ENCODE results near the gene RAB36.

The RAB36 gene

DNA sequence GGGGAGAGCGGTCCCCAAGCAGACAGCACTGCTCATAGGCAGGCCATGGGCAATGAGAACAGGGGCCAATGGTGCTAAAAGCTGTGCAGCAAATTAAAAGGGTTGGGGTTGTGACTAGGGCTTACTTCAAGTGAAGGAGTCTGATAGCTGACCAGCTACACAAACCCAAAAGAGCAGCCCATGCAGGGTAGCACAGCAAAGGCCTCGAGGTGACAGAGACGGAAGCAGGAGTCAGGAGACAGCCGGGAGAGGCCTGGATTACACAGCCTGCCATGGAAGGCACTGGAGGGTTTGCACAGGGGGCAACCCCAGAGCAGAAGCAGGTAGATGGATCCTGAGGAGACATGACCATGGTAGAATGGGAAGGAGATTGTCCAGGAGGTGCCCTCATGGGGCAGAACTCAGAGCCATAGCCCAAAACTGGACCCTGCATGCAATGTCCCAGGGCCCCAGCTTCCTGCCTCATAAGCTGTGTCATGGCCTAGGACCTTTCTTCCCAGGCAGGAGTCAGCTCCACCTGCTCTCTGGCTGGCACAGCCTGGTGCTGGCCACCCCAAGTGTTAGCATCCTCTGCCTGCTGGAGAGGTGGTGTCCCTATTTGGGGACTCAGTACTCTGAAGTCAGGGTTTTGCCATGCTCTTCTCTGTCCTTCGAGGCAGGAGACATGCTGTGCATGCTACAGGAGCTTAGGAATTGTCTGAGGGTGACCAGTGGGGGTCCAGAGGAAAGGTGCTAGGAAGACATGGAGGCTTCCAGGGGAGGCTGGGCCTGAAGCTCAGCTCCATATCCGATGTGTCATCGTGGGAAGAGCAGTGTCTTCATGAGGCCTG, 36.8 kb upstream of the RAB36 start:
- DNase-seq (ENCODE audit: low read depth) = no peak

DNA sequence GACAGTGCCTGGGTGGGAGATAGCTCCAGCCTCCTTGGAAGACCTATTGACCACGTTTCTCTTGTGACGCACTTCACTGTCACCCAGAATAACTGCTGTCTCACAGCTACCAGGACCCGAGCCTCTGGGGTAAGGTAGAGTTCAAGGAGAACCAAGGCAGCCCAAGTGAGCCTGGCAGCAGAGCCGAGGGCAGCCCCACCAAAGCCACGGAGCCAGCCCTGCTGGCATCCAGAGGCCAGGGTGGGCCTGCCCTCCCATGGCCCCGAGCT, 36.3 kb upstream of the RAB36 start:
- DNase-seq (ENCODE audit: low read depth) = no peak

DNA sequence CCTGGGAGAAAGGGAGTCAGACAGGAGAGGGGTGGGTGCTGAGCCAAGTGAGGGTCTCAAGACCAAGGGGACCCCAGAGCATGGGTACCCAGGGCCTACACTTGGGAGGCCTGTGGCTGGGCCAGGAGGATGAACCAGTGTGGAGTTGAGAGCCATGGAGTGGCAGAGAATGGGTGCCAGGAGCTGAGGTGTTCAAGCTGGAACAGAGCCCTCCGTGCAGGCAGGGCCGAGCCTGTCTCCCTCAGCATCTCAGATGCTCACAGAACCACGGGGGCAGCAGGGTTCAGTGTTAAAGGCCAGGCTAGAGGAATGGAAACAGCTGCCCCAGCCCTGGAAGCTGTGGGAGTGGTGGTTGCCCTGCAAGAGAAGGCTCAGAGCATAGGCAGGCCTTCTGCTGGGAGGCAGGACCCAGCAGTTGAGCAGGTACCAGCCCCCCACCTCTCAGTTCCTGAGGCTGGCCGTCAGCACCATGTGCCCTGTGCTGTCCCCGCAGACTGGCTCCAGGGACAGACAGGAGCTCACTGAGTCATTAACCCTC, 35.8 kb upstream of the RAB36 start:
- DNase-seq (ENCODE audit: low read depth) = no peak

DNA sequence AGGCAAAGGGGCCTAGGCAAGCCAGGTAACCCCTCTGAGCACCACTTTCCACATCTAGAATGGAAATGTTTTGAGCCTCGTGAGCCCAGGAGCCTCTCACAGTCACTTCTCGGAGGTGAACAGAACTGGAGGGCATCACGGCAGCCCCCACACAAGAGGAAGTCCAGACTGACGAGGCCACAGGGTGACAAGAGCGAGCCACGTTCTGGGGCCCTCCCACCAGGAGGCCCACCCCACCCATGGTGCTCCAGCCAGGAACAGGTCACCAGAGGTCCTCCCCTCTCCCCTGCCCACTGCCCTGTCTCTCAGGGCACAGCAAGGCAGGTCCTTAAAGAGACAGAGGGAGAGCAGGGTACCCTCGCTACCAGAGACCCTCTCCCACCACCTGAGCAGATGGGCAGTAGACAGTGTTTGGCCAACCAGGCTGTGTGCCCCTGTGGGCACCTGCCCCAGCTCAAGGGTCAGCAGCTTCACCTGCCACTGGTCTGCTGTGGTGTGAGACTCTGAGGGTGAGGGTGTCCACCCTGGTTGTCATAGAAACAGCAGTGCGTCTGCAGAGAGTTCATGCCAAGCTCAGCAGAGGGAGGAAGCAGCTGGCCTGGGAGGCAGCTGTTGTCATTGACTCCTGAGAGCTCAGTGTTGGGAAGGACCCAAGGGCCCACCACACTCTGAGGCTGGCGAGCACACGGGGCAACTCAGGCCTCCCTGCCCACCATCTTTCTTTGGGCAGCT, 34.9 kb upstream of the RAB36 start:
- DNase-seq (ENCODE audit: low read depth) = no peak

DNA sequence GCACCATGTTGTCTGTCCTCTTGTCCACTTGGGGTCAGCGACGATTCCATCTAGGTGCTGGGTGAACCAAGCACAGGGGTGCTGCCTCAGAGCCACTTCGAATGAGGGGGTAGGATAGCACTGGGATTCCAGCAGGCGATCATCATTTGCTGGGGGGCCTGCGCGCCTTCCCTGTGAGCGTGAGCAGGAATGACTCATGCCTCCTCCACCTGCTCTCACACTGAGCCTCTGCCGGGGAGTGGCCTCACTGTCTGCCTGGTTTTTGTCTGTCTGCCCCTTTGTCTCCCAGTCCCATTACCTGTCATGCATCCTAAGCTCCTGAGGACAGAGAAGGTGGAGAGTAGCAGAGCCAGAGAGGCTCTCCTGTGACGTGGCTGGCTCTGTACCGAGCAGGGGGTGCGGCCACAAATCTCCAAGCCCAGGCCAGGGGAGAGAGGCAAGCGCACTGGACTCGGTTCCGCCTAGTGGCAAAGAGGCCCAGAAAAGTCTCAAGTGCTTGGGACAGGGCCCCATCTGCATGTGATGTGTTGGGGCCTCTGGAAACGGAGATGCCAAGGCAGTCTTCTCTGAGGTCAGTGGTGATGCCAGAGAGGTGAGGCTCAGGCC, 34.3 kb upstream of the RAB36 start:
- no peak for DNase-seq (ENCODE audit: low read depth)

DNA sequence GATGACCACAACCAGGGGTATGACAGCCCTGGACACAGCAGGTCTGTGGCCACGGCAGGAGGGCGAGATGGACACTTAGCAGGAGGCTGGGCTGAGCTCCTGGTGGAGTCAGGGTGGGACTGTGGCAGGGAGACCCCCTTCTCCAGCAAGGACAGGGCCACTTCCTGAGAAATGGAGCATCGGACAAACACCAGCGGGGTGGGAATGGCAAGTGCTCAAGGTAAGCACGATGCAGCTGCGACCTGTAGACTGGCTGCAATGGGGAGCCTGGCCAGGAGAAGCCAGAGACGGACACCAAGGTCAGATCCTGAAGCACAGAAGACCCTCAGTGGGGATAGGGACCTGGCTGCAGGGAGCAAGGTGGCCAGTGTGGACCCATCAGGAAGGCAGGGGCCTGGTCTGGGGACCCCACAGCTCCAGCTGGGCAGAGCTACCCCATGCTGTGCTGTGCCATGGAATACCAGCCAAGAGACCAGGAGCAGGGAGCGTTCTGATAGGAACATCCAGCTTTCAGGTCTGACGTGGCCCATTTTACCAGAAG, 32.7 kb upstream of the RAB36 start:
- no peak for DNase-seq (ENCODE audit: low read depth)

DNA sequence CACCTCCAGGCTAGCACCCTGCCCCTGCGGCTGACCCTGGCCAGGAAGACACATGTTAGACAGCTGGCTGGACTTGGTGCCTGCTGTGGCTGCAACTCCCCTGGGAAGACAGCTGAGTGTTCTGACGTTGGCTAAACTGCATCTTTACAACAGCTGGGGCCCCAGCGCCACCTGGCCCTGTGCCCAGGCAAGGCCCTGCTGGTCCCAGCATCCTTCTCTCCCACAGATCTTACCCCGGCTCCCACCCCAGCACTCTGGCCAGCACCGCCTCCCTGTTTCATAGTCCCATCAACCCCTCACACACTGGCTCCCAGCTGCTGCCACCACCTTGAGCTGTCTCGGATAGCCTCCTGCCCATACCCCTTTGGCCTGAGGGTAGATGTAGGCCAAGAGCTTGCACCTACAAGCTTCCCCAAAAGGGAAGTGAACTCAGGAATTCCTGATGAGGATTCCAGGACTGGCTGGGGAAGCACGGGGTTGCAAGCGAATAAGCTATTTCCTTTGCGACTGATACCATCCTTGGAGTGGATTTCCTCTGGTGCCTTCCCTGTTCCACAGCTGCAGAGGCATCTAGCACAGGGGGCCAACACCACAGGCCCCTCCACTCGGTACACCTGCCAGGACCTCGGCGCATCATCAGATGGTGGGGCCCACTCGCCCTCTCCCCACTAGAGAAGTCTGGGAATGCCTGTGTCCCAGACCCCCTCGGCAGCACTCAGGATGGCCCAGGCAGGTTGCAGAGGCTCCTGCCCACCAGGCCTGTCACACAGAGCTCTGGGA, 32.0 kb upstream of the RAB36 start:
- DNase-seq (ENCODE audit: low read depth) = peak; percentile 42

DNA sequence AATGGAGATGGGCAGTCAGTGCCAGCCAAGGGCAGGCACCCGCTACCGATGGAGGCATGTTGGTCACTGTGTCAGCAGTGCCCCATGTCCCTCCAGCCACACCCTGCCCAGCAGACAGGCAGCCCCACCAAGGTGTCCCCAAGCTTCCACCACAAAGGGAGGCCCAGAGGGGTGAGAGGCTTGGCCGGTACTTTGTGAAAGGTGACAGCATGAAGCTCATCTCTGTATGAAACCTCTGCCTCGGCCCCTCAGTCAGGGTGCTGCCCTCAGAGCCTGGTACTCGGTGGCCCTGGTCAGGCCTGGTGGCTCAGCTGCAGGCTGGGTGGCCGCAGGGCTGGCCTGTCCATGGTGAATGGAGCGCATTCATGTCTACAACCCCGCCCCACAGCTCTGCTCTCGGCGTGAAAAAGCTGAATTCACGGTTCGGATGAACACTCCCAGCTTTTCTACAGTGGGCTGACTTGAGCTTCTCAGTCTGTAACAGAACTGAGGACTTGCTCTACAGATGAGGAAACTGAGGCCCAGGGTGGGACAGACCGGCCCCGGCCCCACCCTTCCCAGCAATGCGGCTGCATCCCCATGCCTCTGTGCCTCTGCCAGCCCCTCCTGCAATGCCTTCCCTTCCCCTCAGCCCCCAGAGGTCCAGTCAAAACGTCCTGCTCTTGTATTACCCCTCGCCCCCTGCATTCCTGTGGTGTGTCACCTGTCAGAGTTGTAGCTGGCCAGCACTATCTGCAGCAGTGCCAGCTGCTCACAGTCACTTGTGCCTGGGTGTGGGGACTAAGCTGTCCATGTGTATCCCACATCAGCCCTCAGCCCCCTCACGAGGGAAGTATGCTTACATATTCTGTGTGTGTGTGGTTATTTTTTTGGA, 31.2 kb upstream of the RAB36 start:
- DNase-seq (ENCODE audit: low read depth) = no peak

DNA sequence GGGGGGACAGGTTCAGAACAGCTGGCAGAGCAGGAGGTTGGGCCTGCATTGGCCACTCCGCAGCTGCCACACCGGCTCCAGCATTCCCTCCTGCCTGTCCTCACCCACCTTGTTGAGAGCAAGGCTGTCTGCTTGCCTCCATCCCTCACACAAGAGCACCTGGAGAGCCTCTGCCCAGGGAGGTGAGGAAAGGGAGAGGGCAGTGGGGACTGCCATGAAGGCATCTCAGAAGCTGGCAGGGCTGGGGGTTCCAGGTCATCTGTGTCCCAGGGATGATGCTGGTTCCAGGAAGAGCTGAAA, 30.6 kb upstream of the RAB36 start:
- DNase-seq (ENCODE audit: low read depth) = no peak

DNA sequence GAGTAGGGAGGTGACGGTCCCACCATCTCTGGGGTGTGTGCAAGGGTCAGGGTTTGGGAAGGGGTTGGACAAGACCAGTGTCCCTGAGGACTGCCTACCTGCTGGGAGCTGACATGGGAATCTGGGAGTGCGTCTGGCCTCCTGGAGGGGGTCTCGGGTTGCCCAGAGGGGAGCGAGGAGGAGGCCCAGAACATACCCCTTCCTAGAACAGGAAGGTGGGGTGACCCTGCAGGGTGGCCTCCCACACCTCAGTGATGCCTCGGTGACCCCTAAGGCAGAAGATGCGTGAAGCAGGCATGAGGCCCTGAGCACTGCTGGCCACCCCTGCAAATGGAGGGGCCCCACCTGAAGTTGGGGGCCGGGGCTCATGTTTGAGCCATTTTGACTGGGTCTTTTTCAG, 29.9 kb upstream of the RAB36 start:
- no peak for DNase-seq (ENCODE audit: low read depth)

DNA sequence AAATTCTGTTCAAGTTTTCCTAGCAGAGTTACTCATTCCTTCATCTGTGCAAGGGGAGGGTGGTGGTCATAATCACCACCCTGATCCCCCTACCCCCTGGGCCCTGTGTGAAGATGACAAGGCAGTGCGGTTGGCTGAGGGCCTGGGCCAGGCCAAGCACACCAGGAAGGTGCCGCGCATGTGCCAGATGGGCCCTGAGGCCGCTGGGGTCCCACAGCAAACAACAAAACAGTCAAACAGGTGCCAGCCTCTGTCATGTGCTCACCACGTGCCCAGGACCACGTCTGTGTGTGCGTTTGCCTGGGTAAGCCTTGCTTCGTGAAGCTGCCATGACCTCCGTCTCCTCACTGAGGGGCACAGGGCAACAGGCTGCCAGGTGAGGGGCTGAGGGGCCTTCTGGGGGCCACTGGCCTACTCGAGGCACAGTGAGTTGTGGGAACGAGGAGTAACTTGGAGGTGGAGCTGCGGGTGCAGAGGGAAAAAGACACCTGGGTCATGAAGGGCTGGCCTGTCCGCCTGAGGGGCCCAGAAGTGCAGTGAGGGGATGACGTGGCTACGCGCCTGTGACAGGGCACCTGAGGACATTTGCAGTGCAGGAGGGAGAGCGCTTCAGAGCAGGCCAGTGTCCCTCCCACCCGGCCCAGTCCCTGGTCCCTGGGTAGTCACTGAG, 29.3 kb upstream of the RAB36 start:
- DNase-seq (ENCODE audit: low read depth) = no peak

DNA sequence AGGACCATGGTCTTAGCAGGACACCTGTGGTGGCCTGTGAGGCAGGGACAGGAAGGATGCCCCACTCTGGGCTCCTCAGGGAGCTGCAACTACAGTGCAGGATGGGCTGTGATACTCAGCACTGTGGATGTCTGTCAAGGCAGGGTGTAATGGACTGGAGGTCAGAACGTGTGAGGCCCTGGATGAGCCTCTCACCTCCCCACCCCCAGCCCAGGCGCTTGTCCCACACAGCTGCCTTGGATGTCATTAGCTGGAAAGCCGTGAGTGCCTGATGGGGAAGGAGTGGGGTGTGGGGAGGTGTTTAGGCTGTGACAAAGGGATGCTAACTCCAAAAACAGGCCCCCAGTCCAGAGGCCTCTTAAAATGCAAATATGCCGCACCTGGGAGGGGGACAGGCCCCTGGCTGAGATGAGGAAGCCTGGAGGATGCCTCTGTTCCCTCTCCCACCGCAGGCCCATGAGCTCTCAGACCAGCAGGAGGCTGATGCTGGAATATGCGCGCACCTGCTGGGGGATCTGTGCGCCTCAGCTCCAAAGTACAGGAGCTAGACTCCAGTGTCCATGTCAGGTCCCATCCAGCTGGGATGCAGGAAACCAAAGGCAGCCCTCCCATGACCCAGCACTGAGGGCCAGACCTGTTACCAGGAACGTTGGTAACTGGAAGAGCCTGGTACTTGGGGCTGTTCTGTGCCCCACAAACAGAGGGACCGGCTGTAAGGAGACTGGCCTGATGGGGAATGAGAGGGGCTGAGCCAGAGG, 28.6 kb upstream of the RAB36 start:
- DNase-seq (ENCODE audit: low read depth) = no peak

DNA sequence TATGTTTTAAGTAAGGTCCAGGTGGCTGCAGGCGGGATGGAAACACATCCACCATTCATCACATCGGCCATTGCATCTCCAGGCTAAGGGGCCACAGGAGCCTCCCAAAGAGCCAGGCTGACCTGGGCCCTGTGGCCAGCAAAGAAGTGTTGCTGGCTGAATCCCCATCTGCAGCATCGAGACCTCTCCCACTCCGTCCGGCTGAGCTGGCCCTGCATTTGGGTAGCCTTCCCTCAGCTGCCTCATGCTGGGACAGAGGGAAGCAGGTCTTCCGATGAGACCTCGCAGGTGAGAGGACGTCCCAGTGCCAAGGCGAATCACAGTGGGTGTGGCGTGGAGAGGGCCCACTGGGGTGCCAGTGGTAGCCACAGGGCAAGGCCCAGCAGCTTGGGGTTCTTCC, 28.0 kb upstream of the RAB36 start:
- no peak for DNase-seq (ENCODE audit: low read depth)

DNA sequence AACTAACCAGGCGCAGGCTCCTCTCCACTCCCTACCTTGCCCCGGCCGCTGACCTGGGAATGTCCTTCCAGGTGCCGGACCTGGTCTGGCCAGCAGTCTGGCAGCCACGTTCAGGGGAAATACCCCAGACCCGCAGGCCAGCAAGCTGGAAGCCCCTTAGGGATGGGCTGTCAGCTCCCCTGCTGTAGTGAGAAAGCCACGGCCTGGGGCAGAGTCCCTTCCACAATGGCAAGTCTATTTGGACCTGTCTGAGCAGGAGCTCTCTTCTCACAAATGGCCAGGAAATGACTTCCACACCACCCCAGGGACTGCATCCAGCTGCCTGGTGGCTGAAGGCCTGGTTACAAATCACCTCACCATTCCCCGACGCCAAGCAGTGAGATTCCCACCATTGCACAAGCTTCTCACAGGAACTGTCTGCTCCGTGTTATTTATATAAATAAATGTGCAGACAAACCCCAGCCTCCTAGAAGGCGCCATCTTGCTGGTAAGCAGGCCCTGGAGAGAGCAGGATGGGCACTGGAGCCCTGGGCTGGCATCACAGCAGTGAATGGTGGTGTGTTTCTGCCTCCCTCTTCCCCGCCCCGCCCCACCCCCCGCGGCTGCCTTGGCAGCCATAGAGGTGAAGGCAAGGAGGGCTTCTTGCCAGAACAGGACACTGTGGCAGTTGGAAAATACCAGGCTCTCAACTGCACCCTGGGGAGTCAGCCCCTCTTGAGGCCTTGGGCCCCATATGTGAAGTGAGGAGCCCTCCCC, 27.2 kb upstream of the RAB36 start:
- DNase-seq (ENCODE audit: low read depth) = no peak

DNA sequence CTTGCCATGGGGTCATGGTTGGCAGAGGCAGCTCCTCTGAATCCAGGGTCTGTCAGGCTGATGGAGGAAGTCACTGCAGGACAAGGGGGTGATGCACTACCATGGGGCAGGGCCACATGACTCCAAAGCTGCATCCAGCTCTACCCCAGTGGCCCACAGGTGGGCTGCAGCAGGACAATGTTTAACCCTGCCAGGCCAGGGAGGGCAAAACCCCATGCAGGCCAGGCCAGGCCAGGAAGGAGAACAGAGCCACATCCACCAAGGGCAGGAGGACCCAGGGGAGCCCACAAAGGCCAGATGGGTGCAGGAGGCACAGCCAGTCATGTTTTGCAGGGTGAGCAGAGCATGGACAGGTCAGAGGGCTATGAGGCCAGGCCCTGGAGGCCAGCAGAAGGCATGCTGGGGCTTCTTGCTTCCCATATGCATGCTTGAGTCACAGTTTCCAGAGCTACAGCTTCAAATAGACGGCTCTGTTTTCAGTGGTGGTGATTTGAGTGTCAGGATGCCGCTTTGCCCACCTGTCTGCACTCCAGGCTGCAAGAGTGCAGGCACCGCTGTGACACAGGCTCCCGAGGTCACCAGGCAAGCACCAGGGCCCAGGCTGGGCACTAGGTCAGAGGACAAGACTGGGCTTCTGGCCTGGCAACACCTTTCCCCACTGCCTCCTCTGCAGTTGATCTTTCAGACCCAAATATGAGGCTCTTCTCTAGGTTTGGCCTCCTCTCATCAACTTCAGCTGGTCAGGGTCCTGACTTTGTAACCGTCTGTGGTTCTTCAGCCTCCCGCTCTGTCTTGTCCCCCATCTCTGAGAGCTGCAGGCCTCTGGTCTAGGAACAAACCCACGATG, 26.4 kb upstream of the RAB36 start:
- DNase-seq (ENCODE audit: low read depth) = no peak

DNA sequence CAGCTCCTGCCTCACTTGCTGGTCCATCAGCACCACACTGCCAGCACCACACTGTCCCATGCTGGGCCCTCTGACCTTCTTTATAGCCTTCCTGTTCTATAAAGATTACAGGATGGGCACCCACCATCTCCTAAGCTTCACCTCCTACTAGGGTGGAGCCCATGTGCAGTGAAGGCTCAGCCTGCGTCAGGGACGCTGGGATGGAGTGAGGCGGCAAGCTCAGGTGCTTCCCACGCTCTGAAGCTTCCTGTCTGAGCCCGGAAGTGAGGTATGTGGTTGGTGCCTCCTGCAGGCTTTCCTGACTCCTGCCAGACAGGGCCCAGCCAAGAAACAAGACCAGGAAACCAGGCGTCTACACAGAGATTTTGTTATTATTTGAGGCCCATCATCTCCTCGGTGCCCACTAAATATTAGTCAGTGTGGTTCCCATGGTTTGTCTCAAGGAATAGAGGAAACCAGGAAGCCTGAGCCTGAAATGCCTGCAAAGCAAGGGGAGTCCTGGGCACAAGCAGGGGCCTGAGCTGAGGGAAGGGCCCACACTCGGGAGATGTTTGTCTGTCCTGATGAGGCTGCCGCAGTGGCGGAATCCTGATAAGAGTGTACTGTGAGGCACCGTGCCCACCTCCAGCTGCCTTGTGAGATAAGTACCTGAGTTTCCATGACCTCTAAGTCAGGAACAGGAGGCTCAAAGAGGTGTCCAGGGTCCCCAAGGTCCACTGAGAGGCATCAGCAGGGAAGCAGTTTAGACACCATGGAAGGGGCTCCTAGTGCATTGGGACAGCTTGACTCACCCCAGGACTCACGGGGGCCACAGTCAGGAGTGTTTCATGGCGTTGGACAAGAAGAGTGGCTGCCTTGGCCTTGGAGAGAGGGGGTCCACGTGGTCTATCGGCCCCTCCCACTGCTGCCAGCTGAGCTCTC, 25.5 kb upstream of the RAB36 start:
- DNase-seq (ENCODE audit: low read depth) = no peak

DNA sequence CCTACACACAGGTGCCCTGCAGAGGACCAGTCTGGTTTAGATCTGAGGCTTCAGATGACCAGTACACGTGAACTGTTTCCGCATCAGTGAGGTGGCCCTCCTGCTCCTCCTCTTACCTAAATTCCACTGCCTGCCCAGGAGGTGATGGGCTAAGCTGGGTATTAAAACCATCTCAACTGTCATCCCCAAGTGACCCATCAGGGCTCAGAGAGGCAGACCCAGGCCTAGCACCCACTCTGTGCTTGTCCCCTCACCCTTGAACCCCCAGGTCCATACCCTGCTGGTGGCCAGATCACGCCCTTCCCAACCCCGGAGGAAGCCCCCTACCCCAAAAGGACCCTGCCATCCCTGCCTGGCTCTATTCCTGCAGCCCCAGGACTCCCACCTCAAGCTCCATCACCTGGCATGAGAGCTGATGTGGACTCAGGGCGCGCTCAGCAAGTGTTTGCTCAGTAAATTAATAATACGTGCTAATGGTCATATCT, 24.8 kb upstream of the RAB36 start:
- DNase-seq (ENCODE audit: low read depth) = no peak
